Activated CD4-positive, alpha-beta T cell treated with anti-CD3 and anti-CD28 coated beads, Interleukin-2, amount 10 ng/mL, durations not matched to agents 7 days and 5 days (primary cell): Measurements from ENCODE around the gene PAIP2. TPM values are rescaled to one million over a fixed set of nuclear protein-coding genes. Genes with fewer than 3 reads are reported as not detected.

ENCODE experiments used
- total RNA-seq, 2 experiments: library from RNA; stranded (reverse); gene quantifications; one replicate each; pipeline ENCODE4 v1.2.3, GENCODE V29; 2021

Gene PAIP2
- total RNA-seq, 2 experiments from 2014 or later, result 87.0 to 96.0 TPM

Other genes starting within 250 kb of the PAIP2 start
- 1 to 10 TPM; 9.4 to 9.7 TPM for gene SIL1, start 143.5 kb upstream of the PAIP2 start, total RNA-seq
- 100 to 1,000 TPM; 168 to 222 TPM for gene MATR3, start 48.1 kb upstream of the PAIP2 start, total RNA-seq
- gene SLC23A1, start 41.4 kb downstream of the PAIP2 start, total RNA-seq, result under 1 TPM; 0.75 to 0.77 TPM
- 10 to 100 TPM; 12.7 to 13.4 TPM for gene MZB1, start 48.1 kb downstream of the PAIP2 start, total RNA-seq
- 1 to 10 TPM; 3.3 to 3.4 TPM for gene PROB1, start 53.2 kb downstream of the PAIP2 start, total RNA-seq
- 1 to 10 TPM; 5.5 to 7.2 TPM for gene SPATA24, start 62.2 kb downstream of the PAIP2 start, total RNA-seq
- 1 to 10 TPM; 4.5 to 6.8 TPM for gene DNAJC18, start 97.7 kb downstream of the PAIP2 start, total RNA-seq
- under 1 TPM; 0.45 to 0.73 TPM for gene ECSCR, start 120.9 kb downstream of the PAIP2 start, total RNA-seq
- gene SMIM33, start 129.2 kb downstream of the PAIP2 start, total RNA-seq, result 1 to 10 TPM; 1.1 to 1.2 TPM
- 100 to 1,000 TPM; 175 TPM for gene STING1, start 140.9 kb downstream of the PAIP2 start, total RNA-seq
- 100 to 1,000 TPM; 231 to 265 TPM for gene UBE2D2, start 219.5 kb downstream of the PAIP2 start, total RNA-seq